Left lung (tissue), 8 donors: ENCODE data around the gene DTYMK. TPM values are rescaled to one million over a fixed set of nuclear protein-coding genes. Genes with fewer than 3 reads are reported as not detected.

ENCODE experiments used
- polyA plus RNA-seq, 6 donors: library from polyadenylated mRNA; unstranded; fragments of 120-200 nt; gene quantifications; one replicate each; pipeline ENCODE4 v1.2.1, GENCODE V29; 2013; ENCODE audit not compliant: insufficient read length in 6 of 6
- total RNA-seq, 2 donors: library from RNA; stranded (reverse); fragmentation: NEBNext Ultra II Directional; extraction: Animal tissue kit (Norgen Biotek cat#: 25700); gene quantifications; one replicate each; pipeline ENCODE4 v1.2.1, GENCODE V29; 2021
- donor health status: DM: no; HTN: yes; CAD: no.
- donor health status: DM: no; HTN: no; CAD: no.

Gene DTYMK
- total and polyA plus RNA-seq, 8 donors, result 28.7 to 56.2 (median 42.2) TPM

Other genes with a start within 250 kb of the DTYMK start
- 100 to 1,000 TPM; 125 to 138 TPM for gene STK25, start 178.2 kb downstream of the DTYMK start, total RNA-seq
- 100 to 1,000 TPM; 182 to 237 (median 198) TPM for gene STK25, start 178.2 kb downstream of the DTYMK start, polyA plus RNA-seq
- 10 to 100 TPM; 34.9 to 66.5 TPM for gene BOK, start 128.1 kb downstream of the DTYMK start, total RNA-seq
- gene BOK, start 128.1 kb downstream of the DTYMK start, polyA plus RNA-seq, result 10 to 100 TPM; 17.8 to 29.4 (median 23.8) TPM
- 10 to 100 TPM; 36.3 to 36.5 TPM for gene THAP4, start 49.7 kb downstream of the DTYMK start, total RNA-seq
- 10 to 100 TPM; 40.3 to 48.4 (median 43.5) TPM for gene THAP4, start 49.7 kb downstream of the DTYMK start, polyA plus RNA-seq
- 10 to 100 TPM; 60.5 to 64.3 TPM for gene ATG4B, start 49.1 kb downstream of the DTYMK start, total RNA-seq
- 10 to 100 TPM; 76.6 to 98.3 (median 85.1) TPM for gene ATG4B, start 49.1 kb downstream of the DTYMK start, polyA plus RNA-seq
- 10 to 100 TPM; 27.6 to 28.3 TPM for gene ING5, start 15.2 kb upstream of the DTYMK start, total RNA-seq
- 10 to 100 TPM; 41.8 to 49.1 (median 45.7) TPM for gene ING5, start 15.2 kb upstream of the DTYMK start, polyA plus RNA-seq
- gene D2HGDH, start 47.8 kb upstream of the DTYMK start, total RNA-seq, result 10 to 100 TPM; 33.4 to 38.4 TPM
- 10 to 100 TPM; 32.8 to 53.3 (median 44.1) TPM for gene D2HGDH, start 47.8 kb upstream of the DTYMK start, polyA plus RNA-seq
- not detected for gene GAL3ST2, start 90.0 kb upstream of the DTYMK start, total RNA-seq
- gene GAL3ST2, start 90.0 kb upstream of the DTYMK start, polyA plus RNA-seq, result under 1 TPM; 0.26 to 0.31 (median 0.29) TPM
- under 1 TPM in 1 of 2 donors, not detected in 1; 0.24 TPM for gene NEU4, start 122.4 kb upstream of the DTYMK start, total RNA-seq
- gene NEU4, start 122.4 kb upstream of the DTYMK start, polyA plus RNA-seq, result under 1 TPM; 0.17 to 0.55 (median 0.33) TPM
- gene PDCD1, start 172.1 kb upstream of the DTYMK start, total RNA-seq, result 1 to 10 TPM; 1.1 TPM
- under 1 TPM; 0.15 to 0.44 (median 0.23) TPM for gene PDCD1, start 172.1 kb upstream of the DTYMK start, polyA plus RNA-seq
- under 1 TPM in 1 of 2 donors, not detected in 1; 0.10 TPM for gene RTP5, start 182.9 kb upstream of the DTYMK start, total RNA-seq
- not detected for gene RTP5, start 182.9 kb upstream of the DTYMK start, polyA plus RNA-seq